C4-2B (cell line): ENCODE data around the gene ACADS.

ENCODE experiments used
- H3K27ac ChIP-seq: fragments of 450-650 bp; 2 replicates; pipeline ENCODE4 v1.5.1; 2017
- ZFX ChIP-seq: fragments of 450-650 bp; IDR thresholded peaks from 2 replicates; pipeline ENCODE4 v1.6.1; 2017
- TF ChIP-seq, protein P1 (sequence below): fragments of 450-650 bp; conservative IDR thresholded peaks from 2 replicates; pipeline ENCODE4 v1.5.1; 2017; ENCODE audit warnings: mild to moderate bottlenecking

Gene ACADS

GRCh38 chr12:120733574-120733973 is 7.9 kb downstream of the ACADS start:
- no peak overlapping the region for H3K27ac ChIP-seq
- TF ChIP-seq, protein P1, sequence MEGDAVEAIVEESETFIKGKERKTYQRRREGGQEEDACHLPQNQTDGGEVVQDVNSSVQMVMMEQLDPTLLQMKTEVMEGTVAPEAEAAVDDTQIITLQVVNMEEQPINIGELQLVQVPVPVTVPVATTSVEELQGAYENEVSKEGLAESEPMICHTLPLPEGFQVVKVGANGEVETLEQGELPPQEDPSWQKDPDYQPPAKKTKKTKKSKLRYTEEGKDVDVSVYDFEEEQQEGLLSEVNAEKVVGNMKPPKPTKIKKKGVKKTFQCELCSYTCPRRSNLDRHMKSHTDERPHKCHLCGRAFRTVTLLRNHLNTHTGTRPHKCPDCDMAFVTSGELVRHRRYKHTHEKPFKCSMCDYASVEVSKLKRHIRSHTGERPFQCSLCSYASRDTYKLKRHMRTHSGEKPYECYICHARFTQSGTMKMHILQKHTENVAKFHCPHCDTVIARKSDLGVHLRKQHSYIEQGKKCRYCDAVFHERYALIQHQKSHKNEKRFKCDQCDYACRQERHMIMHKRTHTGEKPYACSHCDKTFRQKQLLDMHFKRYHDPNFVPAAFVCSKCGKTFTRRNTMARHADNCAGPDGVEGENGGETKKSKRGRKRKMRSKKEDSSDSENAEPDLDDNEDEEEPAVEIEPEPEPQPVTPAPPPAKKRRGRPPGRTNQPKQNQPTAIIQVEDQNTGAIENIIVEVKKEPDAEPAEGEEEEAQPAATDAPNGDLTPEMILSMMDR, result no peak
- no peak for TF ChIP-seq ZFX

DNA sequence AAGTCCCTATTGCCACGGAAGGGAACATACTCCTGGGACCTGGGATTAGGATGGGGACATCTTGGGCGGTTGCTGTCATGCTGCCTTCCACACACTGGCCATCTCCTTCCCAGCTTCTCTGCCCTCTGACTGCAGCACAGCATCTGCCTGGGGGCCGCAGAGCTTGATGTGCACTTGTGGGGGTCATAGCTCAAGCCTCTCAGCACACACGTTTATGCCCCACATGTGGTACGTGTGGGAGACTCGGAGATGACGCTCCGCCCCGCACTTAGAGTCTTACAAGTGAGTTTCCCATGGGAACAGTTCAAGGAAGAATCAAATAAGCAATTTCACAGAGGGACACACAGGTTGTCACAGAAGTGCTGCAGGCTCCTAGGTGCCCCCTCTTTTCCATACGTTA is 8.6 kb downstream of the ACADS start:
- no peak for TF ChIP-seq ZFX
- TF ChIP-seq, protein P1, result no peak
- no peak overlapping the region for H3K27ac ChIP-seq

- TF ChIP-seq, protein P1, result no peak
- no peak for TF ChIP-seq ZFX
- no peak overlapping the region for H3K27ac ChIP-seq
These were observed 9.6 kb downstream of the ACADS start for GRCh38 chr12:120735181-120735580.

GRCh38 chr12:120736404-120737331 is 11.0 kb downstream of the ACADS start:
- no peak overlapping the region for H3K27ac ChIP-seq
- no peak for TF ChIP-seq ZFX
- TF ChIP-seq, protein P1, result no peak

- H3K27ac ChIP-seq, result no peak overlapping the region
- TF ChIP-seq, protein P1, result no peak
- TF ChIP-seq ZFX, result no peak
These were observed 12.1 kb downstream of the ACADS start for GRCh38 chr12:120737557-120738251.

DNA sequence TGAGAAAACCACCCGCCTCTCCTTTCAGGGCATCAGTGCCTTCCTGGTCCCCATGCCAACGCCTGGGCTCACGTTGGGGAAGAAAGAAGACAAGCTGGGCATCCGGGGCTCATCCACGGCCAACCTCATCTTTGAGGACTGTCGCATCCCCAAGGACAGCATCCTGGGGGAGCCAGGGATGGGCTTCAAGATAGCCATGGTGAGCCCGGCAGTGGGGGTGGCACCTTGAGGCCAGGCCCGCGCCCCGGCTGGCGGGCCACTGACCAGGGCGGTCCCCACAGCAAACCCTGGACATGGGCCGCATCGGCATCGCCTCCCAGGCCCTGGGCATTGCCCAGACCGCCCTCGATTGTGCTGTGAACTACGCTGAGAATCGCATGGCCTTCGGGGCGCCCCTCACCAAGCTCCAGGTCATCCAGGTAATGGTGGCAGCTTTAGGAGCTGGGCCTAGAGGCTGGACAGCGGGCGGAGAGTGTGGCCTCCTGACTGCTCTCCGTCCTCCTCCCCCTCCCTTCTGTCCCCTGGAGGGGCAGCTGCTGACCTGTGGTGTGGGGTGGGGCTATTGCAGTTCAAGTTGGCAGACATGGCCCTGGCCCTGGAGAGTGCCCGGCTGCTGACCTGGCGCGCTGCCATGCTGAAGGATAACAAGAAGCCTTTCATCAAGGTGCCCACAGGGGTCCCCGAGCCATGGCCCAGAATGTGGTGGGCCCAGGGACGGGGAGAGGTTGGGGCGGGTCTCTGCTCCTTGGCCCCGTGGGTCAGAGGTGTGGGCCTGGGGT is 12.8 kb downstream of the ACADS start:
- no peak for TF ChIP-seq ZFX
- TF ChIP-seq, protein P1, result no peak

More for the DNA sequence above, 12.8 kb downstream of the ACADS start:
- H3K27ac ChIP-seq, result no peak overlapping the region
